HG03565 (cell line): Measurements from ENCODE around the gene ADAMTS2.
"Not testable (repeated sequence)": the region's sequence is repeated elsewhere in the genome, so short reads cannot be mapped to it uniquely, and the experiment has no call there.

Experiments used
- ATAC-seq: cut with Tn5 transposase; IDR thresholded peaks from one replicate; pipeline ENCODE4 v1.9.1; 2021; ENCODE audit warnings: mild to moderate bottlenecking, moderate library complexity; ENCODE audit not compliant: unreplicated experiment

ADAMTS2 gene

DNA sequence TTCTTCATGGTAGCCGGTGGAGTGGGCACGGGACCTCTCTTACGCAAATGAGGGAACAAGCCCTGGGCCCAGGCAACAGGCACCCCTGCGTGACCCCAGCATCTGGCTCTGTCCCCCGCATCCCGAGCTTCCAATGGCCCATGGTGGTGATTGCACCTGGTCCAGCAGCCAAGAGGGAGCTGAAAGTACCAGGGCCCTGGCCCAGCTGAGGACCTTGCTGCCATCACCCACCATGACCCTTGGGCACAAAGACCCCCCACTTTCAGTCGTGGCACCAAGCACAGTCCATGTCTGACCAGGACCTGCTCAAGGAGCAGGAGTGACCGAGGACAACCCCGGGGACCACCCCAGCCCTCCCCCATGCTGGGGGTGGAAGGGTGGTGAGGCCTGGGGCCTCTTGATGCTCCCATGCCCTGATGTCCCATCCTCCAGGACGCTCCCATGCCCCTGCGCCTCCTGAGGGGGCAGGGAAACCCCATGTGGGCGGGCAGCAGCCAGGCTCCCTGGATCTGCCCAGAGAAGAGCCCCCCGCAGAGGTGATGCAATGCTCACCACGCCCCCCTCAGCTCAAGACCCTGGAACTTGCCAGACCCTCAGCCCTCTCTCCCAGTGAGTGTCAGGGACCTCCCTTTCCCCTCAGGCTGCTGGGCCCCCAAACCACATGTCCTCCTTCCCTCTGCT is 123.9 kb downstream of the ADAMTS2 start:
- no peak for ATAC-seq

DNA sequence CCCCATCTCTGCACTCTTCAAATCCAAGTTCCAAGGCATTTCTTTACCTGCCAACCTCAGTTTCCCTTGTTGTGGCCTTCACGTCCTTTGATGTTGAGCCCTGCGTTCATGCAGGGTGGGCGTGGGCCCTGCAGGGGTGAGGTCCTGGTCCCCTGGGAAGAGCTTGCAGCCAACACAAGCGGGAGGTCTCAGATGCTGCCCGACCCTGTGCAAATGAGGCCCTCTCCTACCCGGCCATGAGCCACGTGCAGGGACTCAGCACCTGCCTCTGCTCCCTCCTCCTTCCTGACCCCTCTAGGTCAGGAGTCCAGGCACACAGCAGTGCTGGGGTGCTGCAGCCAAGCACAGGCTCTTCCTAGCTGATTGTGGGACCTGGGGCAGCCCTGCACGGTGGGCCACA is 124.5 kb downstream of the ADAMTS2 start:
- ATAC-seq: no peak

DNA sequence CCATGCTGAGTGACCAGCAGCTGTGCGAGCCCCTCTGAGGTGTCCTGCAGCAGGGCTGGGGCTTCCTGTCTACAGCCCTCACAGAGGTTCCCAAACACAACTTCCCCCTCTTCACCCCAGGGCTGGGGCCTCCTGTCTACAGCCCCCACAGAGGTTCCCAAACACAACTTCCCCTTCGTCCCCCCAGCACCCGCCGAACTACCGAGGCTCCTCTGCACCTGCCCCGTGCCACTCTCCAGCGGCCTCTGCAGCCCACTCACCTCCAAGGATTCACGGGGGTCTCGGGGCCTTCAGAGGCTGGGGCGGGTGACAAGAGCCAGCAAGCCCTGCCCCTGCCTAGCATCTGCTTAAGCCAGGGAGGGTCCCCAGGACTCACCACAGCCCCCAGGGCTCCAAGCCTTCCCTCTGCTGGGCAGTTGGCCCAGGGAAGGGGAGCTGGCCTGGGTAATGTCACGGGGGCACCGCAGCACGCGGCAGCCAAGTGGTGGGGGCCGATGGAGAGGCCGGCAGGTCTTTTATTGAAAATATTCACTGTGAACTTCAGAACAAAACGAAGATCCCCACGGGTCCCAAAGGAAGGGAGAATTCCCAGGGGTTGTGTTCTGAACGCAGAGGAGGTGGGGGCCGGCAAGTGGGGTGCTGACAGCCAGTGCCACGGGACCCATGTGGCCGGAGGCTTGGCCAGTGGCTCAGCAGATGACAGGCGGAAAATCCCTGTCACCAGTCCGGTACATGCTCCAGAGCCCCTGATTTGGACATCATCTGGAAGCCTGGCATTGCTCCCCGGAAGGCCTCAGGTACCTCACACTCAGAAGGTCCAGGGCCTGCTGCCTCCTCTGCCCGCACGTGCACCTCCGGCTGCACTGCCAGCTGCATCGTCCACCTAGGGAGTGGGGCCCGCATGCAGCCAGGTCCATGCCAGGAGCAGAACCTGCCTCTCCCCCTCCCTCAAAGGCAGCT is 125.3 kb downstream of the ADAMTS2 start:
- ATAC-seq: no peak

DNA sequence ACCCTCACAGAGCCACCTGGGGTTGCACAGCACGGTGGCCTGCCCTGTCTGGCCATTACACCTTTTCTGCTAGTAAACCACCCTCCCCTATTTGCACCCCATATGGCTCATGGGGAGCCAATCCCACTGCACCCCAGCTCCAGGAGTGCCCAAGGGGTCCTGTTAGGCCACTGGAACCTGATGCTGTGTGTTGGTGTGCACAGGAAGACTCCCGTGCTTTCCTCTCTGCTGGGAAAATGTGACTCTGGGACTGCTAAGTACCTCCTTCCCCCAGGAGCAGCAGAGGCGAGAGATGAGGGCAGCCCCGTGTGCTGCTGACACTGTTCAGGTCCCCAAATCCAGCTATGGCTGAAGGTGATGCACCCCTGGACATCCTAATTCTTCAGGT is 126.3 kb downstream of the ADAMTS2 start:
- no peak for ATAC-seq

DNA sequence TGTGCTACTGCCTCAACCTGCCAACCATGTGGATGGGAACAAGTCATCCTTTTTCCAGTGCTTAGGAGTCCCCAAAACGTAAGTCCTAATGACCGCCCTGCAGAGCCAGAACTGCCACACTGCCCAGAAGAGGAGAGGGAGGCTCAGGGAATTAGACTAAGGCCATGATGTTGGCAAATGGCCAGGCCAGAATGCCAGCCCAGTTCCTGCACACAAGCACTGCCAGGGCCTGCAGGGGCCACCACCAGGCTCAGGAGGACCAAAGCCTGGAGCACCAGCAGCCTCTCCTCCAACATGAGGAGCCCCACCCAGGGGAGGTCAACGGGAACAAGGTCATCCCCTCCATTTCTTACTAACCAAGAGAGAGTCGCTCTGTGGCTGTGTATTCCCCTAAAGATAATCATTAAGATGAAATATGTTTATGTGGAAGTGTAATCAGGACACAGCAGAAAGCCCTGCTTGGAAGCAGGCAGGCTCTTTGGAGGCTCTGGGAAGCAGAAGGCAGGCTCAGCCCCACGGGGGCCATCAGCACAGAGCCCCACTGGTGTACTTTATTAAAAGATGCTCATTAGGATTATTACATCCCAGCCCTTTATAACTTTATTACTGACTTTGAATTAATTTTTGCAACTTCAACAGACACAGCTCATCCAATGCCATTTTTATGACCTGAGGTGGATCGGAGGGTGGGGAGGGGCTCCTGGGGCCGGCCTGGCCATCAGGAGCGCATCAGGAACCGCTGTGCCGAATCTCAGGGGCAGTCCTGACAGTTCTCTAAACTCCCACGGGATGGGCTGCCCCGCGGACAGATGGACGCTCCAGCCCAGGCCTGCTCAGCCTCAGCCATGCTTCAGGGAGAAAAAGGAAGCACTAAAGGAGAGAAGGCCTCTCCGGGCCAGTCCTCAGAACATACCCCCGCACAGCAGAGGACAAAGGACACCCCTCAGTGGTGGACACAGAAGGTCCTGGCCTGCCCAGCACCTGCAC is 127.0 kb downstream of the ADAMTS2 start:
- no peak for ATAC-seq

DNA sequence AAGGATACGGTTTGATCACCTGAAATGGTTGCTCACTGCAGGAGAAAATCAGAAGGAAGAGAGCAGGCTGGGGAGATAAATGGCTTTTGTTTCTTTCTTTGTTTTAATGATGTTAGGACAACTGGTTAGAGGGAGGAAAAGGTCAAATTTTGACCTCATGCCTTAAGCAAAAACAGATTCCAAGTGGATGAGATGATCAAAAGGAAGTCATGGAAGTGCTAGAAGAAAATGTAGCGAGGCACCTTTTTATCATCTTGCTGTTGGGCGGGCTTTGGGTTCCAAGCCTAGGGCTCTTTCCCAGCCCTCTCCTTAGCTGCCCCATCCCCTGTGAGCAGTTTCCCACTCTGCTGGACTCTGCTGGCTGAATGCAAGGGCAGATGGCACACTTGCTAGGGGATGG is 127.9 kb downstream of the ADAMTS2 start:
- no peak for ATAC-seq

DNA sequence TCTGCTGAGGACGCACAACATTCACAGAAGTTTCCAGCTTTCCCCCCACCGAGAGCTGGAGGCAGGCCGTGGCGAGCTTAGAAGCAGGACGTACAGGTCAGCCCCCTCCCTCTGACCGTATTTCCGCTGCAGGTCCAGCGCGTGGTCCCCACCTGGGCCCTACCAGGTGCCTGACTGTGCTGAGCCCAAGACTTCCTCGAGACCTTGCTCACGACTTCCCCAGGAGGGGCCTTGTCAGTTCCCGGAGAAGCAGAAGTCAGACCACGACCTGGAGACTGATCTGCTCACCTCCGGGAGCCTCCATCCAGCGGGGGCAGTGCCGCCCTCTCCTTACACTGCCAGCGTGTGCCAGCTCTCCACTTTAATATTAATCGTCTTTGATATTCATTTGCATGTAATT is 128.9 kb downstream of the ADAMTS2 start:
- not testable (repeated sequence) for ATAC-seq

DNA sequence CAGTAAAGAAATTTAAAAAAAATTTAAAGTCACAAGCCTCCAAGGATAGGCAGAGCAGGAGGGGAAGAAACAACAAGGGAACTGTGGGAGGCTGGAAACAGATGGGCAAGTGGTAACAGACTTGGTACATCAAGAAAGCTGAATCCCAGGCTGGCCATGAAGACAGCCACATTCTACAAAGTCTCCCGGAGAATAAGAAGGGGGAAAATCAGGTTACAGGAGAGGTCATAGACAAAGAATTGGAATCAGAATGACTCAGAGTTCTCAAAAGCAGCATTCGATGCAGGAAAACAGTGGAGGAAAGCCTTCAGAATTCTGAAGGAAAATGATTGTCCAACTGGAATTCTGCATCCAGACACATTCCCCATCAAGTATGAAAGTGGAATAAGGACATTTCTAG is 129.7 kb downstream of the ADAMTS2 start:
- no peak for ATAC-seq

DNA sequence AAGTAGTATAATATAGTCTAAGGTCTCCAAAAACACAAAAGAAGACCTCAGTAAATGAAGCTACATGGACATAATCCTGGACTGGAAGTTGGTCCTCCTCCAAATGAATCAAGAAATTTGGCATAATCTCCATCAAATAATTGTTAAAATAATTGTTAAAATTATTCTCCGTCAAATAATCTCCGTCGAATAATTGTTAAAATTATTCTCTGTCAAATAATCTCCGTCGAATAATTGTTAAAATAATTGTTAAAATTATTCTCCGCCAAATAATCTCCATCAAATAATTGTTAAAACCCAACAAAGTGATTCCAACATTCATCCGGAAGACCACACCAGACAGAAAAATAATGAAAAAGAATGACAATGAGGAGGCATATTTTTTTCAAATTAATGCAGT is 130.6 kb downstream of the ADAMTS2 start:
- ATAC-seq: no peak

DNA sequence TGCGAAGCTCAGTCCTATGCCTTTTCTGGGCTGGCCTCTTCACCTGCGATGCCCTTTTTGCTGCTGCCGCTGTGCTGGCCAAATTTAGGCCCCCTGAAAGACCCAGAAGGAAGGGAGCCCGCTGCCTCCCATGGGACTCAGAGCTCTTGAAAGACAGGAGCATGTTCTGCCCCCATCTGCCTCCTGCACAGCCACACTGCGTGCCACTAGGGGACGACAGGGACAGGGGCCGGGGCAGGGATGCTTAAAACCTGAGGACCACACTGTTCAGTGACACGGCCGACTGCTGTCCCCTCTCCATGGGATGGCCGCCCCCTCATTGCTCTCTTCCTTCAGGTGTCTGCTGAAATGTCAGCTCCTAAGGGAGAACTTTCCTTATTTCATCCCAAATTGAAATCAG is 132.4 kb downstream of the ADAMTS2 start:
- no peak for ATAC-seq

DNA sequence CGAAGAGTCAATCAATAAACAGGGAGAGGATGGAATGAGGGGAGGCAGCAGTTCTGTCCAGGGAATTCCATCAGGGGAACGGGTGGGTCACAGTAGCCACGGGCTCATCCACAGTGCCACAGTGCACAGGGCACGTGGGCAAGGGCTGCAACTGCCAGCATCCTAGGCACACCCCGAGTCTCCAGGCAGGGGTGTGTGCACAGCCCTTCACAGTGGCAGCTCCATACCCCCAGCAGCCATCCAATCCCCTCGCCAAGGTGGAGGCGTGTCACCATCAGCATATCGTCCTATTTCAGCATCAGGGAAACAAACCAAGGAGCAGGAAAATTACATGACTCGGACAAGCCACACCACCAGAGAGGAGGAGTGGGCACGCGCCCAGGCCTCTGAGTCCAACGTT is 133.6 kb downstream of the ADAMTS2 start:
- ATAC-seq: no peak

DNA sequence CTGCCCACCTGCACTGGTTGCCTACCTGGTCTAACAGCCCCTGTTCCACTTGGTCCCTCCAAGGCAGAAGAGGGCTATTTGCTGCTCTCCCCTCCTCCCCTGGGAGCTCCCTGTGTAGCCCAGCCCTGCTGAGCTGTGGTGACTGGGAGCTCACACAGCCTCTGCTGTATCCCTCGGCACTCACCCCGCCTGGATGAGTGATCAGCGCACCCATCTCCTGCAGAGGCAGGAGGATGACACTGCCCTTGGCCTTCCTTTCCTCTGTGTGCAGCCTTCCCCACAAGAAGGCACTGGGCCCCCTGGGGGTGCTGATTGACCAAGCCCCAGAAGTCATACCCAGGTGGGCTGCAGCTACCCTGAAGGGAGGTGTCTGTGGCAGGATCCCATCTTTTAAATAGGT is 134.2 kb downstream of the ADAMTS2 start:
- ATAC-seq: no peak

DNA sequence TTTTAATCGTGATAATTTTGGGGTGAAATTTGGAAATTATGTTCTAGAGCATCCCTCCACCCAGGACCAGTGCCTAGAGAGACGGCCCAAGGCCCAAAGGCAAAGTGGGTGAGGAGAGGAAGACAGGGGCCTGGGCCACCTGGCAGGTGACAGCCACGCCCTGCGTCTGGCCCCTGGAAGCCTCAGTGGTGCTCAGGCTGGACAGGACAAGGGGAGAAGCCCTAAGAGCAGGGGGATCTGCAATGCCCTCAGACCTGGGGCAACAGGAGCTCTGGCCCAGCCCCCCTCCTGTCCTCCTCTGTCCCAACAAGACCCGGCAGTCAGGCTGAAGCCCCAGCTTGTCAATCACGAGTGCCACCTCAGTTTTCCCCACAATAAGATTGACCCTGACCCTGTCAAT is 134.8 kb downstream of the ADAMTS2 start:
- no peak for ATAC-seq

DNA sequence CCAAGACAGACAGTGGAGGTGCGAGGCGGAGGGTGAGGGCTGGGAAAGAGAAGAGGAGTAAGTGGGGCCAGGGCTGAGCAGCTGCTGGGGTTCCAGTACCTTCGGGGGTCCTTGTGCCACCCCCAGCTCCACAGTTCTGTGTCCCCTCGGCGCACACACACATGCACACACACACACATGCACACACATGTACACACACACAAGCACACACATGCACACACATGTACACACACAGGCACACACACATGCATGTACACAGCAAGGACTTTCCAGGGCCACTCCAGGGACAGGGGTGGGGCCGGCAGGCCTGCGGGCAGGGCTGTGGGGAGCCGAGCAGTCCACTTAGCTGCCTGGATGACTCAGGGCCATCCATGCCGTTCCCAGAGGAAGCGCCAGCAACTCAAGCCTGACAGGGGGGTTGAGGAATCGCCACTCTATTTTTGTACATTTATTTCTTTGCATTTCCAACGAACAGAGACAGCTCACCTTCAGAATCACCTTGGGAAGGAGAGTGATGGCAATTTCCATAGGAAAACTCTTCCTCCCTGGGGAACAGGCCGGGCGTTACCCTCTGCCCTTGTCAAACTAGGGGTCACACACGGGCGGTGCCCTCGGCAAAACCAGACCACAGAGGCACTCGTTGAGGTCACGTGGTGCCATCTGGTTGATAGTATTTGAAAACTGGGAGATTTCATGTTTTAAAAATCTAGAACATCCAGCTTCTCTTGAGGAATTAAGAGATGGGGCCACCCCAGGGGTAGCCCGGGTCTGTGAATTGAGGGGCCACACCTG is 135.7 kb downstream of the ADAMTS2 start:
- ATAC-seq: no peak

DNA sequence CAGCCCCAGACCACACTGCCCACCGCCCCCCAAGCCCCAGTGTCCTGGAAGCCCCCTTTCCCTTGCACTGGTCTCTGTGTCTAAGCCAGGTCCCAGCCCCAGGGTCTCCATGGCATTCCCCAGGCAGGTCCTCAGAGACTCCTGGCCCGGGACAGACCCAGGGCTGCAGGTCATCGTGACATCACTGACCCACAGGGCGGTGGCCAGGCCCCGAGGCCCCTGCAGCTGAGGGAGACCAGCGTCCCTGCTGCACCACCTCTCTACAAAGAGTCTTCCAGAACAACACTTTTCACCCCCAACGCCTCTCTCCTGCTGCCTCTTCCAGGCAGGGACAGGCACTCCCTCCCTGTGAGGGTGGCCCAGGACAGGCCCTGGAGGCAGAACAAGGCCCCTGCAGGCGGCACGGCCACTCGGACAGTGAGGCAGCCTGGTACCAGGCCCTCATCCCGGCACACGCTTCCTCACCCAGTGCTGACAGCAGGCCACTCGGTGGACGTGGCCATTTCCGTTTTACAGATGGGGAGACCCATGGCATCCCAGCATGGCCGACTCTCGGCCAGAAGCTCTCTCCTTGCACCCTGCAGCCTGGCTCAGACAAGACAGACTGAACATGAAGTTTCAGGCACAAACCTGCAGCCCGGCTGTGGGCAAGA is 136.4 kb downstream of the ADAMTS2 start:
- no peak for ATAC-seq

DNA sequence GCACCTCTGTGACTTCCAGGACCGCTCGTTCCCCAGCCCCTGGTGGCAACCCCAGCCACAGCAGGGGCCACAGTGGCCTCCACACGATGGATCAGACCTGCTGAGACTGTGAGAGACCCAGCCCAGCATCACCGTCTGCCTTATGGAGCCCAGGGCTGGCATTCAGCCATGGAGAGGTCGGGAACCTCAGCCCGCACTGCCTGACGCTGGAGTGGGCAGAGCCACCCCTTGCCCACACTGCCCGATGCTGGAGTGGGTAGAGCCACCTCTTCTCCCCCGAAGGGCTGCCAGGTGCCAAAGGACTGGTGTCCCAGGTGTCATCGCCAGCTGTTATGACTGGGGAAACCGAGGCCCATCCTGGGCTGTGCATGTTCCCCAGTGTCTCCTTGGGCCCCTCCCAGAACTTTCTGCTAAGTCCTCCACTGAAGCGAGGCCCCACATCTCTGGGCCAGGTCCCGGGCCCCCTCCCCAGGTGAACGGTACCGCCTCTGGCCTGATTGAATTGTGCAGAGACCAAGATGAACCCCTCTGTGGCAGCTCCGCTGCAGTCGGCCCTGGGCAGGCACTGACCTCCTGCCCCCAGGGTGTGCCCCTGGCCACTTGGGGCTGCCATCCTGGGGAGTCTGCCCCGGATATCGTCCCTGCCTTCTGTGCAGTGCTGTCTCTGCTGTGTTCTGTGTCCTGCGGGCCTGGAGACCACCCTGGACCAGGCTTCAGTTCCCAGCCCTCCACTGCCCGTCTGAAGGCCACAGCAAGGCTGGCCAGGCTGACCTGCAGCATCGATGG is 137.1 kb downstream of the ADAMTS2 start:
- ATAC-seq: no peak

DNA sequence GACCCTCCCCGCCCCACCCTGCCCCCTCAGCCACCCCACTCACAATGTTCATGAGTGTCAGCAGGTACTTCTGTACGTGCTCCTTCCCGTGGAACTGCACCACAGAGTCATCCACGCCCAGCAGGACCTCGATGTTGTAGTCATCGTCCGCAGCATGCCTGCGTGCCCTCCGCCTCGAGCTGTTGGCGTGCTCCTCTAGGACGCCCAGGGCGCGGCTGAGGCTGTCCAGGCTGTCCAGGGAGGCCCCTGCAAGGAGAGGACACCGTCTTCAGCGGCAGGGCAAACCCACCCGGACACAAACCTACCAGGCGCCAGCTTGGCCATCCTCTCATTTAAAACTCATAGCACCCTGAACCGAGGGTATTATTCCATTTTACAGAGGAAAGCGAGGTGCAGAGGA is 137.8 kb downstream of the ADAMTS2 start:
- no peak for ATAC-seq

DNA sequence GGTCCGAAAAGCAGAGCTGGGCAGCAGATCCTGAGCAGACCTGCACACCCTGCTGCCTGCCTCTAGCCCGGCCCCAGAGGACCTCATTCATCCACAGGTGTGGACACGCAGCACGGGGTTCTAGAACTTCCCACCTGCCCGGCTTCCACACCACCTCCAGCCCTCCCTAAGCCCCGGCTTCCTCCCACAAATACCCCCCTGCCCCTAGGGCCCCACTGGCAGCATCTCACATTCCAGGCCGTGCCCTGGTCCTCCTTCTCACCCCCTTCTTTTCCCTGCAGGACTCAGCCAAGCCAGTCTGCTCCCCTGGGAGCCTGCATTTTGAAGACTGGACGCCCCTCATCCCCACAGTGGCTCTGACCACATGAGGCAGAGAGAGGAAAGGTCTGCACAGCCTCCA is 138.9 kb downstream of the ADAMTS2 start:
- no peak for ATAC-seq

DNA sequence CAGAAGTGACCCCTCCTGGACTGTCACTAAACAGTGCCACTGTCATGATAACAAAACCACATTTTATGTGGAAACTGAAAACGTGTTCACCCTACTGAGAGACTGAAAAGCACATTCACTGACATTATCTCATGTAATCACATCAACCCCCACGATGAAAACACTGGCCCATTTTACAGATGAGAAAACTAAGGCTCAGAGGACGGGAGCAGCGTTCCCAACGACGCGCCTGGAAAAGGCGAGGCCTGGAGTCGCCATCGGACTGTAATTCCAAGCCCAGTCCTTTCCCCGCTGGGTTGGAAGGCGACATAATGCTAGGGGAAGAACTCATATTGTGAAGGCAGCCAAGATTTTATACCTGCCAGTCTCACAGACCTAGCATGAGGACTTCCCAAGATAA is 140.0 kb downstream of the ADAMTS2 start:
- ATAC-seq: no peak
